ENCODE results near the gene PRND.
A peak's percentile ranks its signal among the peaks of the same experiment; 100 is the strongest.

Gene PRND

GRCh38 chr20:4682682-4683081 is 39.0 kb upstream of the PRND start:
- no peak for TF ChIP-seq CTCF (IDR thresholded peaks at IDR 0.05; ENCODE audit: borderline replicate concordance, insufficient read depth, low read depth, low read length)
- H3K4me3 ChIP-seq (ENCODE audit: low read depth, low read length) = no peak overlapping the region

- TF ChIP-seq CTCF (IDR thresholded peaks at IDR 0.05; ENCODE audit: borderline replicate concordance, insufficient read depth, low read depth, low read length) = no peak
- H3K4me3 ChIP-seq (ENCODE audit: low read depth, low read length) = no peak overlapping the region
Observed at GRCh38 chr20:4683261-4683660, 38.4 kb upstream of the PRND start.

GRCh38 chr20:4684837-4685413 is 36.8 kb upstream of the PRND start:
- TF ChIP-seq CTCF (IDR thresholded peaks at IDR 0.05; ENCODE audit: borderline replicate concordance, insufficient read depth, low read depth, low read length) = no peak
- H3K4me3 ChIP-seq (ENCODE audit: low read depth, low read length) = no peak overlapping the region

- no peak for TF ChIP-seq CTCF (IDR thresholded peaks at IDR 0.05; ENCODE audit: borderline replicate concordance, insufficient read depth, low read depth, low read length)
- peak overlapping the region; percentile 64 for H3K4me3 ChIP-seq (ENCODE audit: low read depth, low read length)
Observed at GRCh38 chr20:4685923-4686221, 35.8 kb upstream of the PRND start.

GRCh38 chr20:4688305-4688704 is 33.4 kb upstream of the PRND start:
- no peak for TF ChIP-seq CTCF (IDR thresholded peaks at IDR 0.05; ENCODE audit: borderline replicate concordance, insufficient read depth, low read depth, low read length)
- no peak overlapping the region for H3K4me3 ChIP-seq (ENCODE audit: low read depth, low read length)

- H3K4me3 ChIP-seq (ENCODE audit: low read depth, low read length) = no peak overlapping the region
- TF ChIP-seq CTCF (IDR thresholded peaks at IDR 0.05; ENCODE audit: borderline replicate concordance, insufficient read depth, low read depth, low read length) = no peak
Observed at GRCh38 chr20:4689220-4689619, 32.5 kb upstream of the PRND start.

- no peak overlapping the region for H3K4me3 ChIP-seq (ENCODE audit: low read depth, low read length)
- no peak for TF ChIP-seq CTCF (IDR thresholded peaks at IDR 0.05; ENCODE audit: borderline replicate concordance, insufficient read depth, low read depth, low read length)
Observed at GRCh38 chr20:4691753-4692152, 30.0 kb upstream of the PRND start.
